ENCODE data around the gene ST6GAL1.
A peak's percentile ranks its signal among the peaks of the same experiment; 100 is the strongest.
"Not testable (repeated sequence)": the region's sequence is repeated elsewhere in the genome, so short reads cannot be mapped to it uniquely, and the experiment has no call there.

Gene ST6GAL1

GRCh38 chr3:186946756-186947375, 16.5 kb downstream of the ST6GAL1 start:
- no peak for DNase-seq

- DNase-seq, result no peak
These were observed 19.1 kb downstream of the ST6GAL1 start for GRCh38 chr3:186949281-186949982.

DNA sequence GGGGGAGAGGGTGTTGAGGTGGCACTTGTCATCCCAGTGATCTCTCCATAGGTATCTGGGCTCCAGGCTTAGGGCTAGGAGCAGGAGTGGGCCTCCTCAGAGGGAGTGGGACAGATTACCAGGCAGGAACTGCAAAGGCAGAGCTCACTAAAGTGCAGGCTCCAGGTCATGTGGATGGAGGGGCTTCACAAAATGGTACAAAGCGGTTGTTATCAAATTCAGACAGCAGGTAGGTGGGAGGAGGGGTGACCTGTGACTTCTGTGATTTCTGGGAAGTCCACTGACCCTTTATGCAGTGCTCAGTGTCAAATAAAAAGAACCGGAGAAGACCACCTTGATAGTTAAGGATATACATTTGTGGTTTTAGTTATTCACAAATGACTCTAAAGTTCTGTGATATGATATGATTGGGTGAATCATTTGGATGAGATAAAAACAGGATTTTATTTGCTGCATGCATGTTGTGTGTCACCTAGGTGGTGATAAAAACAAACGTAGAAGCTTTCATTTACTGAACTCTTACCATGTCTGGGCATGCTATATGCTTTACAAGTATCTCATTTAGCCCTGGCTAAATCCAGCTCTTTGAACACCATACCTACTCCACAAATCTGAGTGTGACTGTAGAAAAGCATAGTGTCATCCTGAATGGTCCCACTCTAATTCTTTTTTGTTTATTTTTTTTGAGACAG, 20.2 kb downstream of the ST6GAL1 start:
- no peak for DNase-seq

- no peak for DNase-seq
These were observed 21.6 kb downstream of the ST6GAL1 start for GRCh38 chr3:186951640-186952552.

GRCh38 chr3:186953011-186953487, 22.7 kb downstream of the ST6GAL1 start:
- DNase-seq, result peak; percentile 61 to 73

- DNase-seq, result not testable (repeated sequence)
These were observed 23.8 kb downstream of the ST6GAL1 start for GRCh38 chr3:186953992-186954699.

GRCh38 chr3:186955898-186956696, 25.8 kb downstream of the ST6GAL1 start:
- peak; percentile 28 to 73 for DNase-seq

DNA sequence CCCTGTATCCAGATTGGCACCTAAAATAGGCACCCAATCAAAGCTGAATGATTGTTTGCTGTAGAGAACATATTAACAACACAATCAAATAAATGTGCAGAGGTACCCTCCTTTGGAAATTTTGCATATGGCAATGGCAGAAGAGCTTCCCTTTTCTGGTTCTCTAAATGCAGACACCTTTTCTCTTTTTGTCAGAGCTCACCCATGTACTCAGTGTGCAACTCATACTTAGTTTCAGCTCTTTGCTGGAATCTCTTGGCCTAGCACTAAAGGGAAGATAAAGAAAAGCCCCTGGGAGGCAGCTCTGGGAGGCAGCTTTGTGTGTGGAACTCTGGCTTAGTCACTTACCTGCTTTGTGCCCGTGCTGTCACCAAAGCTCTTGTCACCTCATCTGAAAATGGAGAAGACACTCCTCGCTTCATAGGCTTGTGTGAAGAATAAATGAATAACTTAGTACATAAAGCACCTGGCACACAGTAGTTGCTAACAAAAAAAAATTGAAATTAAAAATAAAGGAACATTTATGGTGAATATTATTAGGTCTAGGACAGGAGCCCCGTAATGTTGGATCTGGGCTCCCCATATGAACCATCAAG, 28.8 kb downstream of the ST6GAL1 start:
- DNase-seq, result peak in 1 of 2 donors; percentile 7

DNA sequence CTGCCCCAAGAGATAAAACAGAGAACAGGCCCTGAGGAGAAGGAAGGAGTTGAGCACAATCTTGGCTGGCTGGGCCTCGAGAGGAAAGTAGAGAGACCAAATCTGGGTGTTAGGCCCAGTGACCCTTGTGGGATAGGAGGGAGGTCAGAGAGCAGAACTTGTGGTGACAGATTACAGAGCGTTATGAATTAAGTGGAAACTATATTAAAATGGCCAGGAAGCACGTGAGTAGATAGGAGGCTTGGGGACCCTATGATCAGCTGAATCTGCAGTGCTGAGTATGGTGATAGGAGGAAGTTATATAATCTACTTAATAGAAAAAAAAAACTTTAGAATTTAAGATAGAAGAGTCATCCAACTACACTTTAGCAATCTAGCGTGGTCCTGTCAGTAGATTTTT, 30.0 kb downstream of the ST6GAL1 start:
- no peak for DNase-seq

DNA sequence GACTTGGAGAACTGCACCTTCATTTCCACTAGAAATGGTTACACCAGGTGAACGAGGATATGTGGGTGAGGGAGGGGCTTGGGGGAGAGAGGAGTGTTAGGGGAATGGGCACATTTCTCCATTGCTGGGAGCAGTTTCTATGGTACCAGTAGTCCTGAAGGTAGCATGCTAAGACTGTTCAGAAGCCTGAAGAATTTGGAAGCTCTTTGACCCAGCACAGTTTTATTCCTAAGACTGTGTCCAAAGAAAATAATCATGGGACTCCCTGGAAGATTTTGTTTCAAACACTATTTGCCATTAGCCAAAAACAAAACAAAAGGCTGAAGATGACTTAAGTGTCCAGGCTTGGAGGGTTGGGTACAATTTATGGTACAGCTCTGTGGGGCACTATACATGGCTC, 32.1 kb downstream of the ST6GAL1 start:
- DNase-seq, result no peak

DNA sequence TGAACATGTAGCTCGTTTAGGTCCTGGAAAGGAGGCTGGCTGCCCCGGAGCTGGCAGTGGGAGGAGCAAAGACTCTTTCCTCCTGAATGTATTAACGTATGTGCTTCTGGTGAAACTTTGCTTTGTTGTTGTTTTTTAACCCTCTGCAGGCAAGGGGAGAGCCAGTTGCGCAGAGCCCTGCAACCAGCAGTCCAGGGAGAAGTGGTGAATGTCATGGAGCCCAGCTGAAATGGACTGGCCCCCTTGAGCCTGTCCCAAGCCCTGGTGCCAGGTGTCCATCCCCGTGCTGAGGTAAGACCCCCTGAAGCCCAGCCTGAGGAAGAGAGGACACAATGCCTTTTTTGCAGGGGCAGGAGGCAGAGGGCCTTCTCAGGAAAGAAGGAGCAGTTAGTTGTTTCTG, 33.3 kb downstream of the ST6GAL1 start:
- no peak for DNase-seq

DNA sequence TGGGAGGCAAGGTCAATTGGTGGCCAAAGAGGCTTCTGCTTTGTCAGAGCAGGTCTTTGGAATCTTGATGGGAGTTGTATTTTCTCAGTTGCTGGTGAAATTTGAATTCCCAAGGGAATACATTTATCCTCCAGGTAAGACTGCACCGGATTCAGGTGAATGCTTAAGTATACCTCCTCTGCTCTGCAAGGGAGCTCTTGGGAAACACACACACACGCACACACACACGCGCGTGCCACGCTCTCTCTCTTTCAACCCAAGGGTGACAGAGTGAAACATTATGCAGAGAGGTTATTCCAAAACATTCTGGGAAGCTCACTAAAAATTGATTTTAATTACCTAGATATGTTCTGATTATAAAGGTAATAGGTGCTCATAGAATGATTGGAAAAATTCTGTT, 33.7 kb downstream of the ST6GAL1 start:
- no peak for DNase-seq

GRCh38 chr3:186964616-186965015, 34.3 kb downstream of the ST6GAL1 start:
- peak in 1 of 2 donors; percentile 33 for DNase-seq

GRCh38 chr3:186965141-186965879, 35.0 kb downstream of the ST6GAL1 start:
- peak in 1 of 2 donors; percentile 40 for DNase-seq

DNA sequence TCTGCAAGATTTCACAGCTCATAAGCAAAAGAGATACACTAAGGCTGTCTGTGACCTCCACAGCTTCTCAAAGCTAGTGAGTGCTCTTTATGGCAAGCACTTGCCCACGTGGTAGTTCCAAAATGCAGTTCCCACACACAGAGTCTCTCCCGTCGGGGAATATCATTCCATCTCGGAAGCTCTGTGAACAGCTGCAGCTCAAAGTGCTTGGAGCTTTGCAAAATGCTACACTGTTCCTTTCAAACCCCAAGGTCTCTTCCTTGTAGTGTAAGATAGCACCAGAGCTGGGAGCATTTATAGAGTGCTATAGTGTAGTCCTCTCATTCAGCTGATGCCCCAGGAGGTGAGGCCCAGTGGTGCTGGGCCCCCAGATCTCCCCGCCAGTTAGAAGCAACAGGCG, 36.1 kb downstream of the ST6GAL1 start:
- DNase-seq, result no peak

DNA sequence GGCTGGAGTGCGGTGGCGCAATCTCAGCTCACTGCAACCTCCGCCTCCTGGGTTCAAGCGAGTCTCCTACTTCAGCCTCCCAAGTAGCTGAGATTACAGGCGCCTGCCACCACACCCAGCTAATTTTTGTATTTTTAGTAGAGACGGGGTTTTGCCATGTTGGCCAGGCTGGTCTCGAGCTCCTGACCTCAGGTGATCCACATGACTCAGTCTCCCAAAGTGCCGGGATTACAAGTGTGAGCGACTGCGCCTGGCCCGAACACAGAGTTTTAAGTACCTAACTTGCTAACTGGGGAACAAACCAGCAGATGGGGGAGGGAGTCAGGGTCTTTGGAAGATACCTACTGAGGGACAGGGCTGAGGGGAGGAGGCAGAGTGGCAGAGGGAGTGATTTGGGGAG, 36.9 kb downstream of the ST6GAL1 start:
- DNase-seq, result not testable (repeated sequence)

DNA sequence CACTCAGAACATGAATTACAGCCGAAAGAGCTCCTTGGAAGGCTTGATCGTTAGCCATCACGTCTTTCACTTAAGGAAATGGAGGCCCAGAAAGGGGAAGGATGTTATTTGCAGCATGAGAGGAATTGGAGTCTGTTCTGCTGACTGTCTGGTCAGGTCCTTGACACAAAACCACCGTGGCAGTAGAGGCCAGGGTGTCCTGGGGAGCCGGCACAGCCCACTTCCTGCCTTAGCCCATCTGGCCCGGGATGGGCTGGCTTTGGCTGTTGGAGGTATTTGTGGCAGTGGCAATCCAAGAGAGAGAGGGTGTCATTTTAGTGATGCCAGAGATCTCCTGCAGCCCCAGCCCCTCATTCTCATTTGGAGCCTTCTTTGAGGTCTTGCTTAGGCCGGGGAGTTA, 37.4 kb downstream of the ST6GAL1 start:
- DNase-seq, result no peak

DNA sequence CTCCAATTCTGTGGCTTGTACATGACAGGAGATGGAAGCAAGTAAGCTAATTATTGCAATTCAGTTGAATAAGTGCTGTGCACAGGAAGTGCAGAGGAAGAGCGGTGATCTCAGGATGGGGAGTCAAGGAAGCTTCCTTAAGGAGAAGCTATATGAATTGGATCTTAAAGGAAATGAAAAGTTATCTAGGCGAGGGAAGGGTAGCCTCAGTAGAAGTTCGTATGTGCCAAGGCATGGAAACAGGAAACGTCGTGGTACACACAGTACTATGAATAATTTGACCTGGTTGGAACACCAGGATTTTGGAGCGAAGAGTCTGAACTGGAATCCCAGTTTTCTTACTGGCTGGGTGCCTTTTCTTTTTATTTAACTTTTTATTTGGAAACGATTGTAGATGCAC, 39.3 kb downstream of the ST6GAL1 start:
- DNase-seq, result no peak

GRCh38 chr3:186971106-186971505, 40.8 kb downstream of the ST6GAL1 start:
- DNase-seq, result not testable (repeated sequence)

DNA sequence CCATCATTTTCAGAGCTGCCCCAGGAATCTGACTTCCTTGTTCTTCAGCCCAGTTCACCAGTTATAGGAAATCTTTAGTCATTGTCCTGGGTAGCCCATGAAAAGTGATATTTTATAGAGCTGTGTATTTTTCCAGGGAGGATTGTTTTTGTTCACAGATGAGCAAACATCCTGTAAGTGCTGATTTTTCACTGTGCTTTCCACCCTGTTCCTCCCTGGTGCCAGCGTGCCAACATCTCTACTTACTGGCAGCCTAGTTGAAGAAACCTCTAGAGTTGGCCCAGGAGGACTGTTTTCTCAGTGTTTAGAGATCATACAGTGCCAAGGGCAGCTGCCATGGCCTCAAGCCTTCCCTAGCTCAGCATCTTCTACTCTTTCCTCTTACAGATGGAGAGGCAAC, 41.3 kb downstream of the ST6GAL1 start:
- no peak for DNase-seq

Data from inflammatory macrophage treated with lipopolysaccharide for 1 hour (primary cell).